GM21528 (cell line): ENCODE measurements around the gene PLEKHG4B.

Source experiments
- ATAC-seq: cut with Tn5 transposase; IDR thresholded peaks from one replicate; pipeline ENCODE4 v1.9.1; 2021; ENCODE audit warnings: mild to moderate bottlenecking, moderate library complexity; ENCODE audit not compliant: unreplicated experiment, low FRiP score

Gene PLEKHG4B

DNA sequence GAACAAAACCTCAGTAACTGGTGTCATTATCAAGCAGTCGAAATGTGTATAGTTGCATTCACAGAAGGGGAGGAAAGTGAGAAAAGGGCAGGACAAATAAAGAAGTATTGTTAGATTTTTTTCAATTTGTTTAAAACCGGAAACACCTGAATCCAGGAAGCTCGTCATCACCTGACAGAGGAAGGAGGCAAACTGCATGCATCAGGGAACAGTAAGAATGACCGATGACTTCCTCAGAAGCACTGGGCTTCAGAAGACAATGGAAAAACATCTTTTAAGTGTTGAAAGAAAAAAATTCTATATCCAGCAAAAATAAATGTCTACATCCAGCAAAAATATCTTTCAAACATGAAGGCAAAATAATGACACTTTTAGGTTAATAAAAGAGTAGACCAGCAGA, 29.5 kb downstream of the PLEKHG4B start:
- no peak for ATAC-seq

DNA sequence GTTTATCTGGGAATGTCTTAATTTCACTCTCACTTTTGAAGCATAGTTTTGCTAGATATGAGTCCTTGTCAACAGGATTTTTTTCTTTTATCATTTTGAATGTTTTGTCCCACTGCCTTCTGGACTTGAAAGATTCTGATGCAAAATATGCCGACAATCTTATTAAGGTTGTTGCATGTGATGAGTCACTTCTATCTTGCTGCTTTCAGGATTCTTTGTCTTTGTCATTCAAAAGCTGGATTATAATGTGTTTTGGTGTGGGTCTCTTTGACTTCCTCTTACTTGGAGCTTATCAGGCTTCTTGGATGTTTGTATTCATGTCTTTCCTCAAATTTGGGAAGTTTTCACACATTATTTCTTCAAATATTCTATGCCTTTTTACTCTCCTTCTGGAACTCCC, 33.8 kb downstream of the PLEKHG4B start:
- no peak for ATAC-seq

DNA sequence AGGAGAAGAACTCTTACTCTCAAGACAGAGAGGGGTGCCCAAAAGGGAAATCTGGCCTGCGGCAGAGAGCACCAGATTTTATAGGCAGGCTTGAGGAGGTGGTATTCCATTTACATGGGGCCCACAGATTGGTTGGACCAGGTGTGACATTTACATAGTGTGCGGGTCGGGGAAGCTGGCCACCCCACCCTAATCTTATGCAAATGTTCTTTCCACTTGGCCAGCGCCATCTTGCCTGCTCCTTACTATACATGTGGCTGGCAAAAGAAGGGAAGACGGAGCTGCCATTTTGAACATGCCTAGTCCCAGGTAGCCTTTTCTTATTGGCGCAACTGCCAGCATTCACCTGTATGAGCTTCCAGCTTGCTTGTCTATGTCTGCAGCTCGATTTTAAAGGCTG, 34.8 kb downstream of the PLEKHG4B start:
- ATAC-seq: no peak

DNA sequence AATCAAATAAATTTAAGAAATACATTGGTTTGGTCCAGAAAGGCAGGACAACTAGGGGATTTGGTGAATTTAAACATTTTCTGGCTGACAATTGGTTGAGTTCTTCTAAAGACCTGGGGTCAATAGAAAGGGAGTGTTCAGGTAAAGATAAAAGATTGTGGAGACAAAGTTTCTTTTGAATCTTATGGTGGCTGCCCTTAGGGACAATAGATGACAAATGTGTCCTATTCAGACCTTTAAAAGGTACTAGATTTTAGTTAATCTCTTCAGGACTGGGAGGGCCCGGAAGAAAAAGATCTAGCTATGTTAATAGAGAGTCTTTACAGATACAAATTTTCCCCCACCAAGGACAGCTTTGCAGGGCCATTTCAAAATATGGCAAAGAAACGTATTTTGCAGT, 35.9 kb downstream of the PLEKHG4B start:
- no peak for ATAC-seq

DNA sequence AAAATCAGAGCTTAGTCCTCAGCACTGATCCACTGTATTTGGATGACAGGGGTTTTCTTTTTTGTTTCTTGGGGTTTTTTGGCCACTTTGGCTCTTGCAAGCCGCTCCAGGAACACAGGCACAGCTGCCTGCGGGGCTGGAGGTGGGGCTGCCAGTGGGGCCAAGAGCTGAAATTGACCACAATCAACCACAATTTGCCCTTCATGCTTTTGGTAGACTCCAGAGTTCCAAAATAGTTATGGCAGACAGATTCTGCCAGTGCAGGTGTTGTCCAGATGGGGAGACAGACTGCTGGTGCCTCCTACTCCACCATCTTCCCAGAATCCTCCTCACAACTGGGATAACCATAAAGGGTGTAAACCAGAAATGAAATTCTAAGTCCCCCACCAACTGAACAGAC, 36.5 kb downstream of the PLEKHG4B start:
- no peak for ATAC-seq

DNA sequence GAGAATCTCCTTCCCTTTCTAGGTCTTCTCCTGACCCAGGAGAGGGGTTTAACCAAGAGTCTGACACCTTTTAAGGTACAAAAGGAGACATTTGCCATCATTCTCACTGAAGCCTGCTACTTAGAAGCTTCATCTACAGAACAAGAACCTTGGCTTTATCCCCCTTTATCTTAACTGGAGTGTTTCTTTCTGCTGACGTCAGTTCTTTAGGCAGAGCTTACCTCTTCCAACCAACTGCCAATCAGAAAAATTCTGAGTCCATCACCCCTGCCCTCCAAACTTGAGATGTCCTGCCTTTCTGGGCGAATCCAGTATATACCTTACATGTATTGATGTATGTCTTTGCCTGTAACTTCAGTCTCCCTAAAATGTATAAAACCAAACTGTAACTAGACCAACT, 37.2 kb downstream of the PLEKHG4B start:
- no peak for ATAC-seq

DNA sequence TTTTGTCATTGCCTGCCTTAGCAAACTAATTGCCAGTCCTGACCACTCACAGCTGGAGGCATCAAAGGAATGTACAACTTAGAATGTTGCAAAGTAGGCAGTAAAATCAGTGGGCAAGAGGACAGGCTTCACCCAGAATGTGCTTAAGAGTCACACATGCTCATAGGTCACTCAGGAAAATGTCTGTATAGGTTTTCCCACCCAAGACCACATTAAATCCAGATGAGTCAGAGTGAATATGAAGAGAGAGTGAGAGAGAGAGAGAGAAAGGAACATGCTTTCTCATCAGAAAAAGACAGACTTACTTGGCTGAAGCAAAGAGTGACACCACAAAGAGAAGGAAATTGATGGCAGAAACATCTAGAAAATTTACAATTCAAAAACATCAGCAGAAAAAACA, 37.9 kb downstream of the PLEKHG4B start:
- no peak for ATAC-seq

DNA sequence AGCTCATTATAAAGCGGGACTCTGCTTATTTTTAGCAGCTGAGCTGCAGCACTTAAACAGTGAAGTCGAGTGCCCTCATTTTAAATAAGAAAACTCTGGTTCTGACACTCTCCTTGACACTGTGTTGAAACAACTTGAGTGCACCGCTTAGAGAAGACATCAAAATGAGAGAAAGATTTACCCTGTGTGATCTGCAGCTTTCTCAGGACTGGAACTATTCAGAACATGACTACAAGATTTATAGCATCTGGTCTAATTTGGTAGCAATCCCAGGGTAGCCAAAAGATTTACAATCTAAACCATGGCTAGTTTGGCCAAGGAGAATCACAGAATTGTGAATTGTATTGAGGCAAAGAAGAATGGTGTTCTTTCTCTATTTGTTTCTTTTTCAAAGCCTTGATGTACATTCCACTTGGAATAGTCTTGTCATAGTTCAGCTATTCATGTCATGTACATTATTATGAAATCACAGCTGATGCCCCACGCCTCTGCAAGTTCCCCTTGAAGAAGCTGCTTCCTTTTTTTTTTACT, 38.7 kb downstream of the PLEKHG4B start:
- ATAC-seq: no peak

DNA sequence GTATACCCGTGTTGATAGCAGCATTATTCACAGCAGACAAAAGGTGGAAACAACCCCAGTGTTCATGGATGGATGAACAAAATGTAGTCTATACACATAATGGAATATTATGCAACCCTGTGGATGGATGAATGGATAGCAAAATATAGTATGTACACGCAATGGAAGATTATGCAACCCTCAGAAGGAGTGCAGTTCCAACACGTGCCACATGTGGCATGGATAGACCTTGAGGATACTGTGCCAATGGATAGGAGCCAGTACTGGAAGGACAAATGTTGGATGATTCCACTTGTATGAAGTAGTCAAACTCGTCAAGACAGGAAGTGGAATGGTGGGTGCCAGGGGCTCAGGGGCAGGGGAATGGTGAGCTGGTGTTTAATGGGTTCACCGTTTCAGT, 44.9 kb downstream of the PLEKHG4B start:
- no peak for ATAC-seq

DNA sequence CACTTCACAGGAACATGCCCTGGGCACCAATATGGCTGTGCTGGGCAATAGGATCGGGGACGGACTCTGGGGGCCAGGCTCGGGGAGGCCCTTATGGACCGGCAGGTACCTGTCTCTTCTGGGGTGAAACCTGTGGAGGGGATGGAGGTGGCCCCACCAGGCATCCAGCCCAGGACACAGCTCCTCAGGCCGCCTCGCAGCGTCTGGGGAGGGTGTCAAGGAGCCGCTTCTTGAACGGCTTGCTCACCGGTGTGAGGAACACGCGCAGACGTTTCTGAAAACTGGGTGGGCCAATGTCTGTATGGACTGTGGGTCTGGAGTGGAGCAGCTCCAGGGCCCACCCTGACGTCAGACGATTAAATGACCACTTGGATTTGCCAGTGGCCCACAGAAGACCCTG, 45.8 kb downstream of the PLEKHG4B start:
- no peak for ATAC-seq

DNA sequence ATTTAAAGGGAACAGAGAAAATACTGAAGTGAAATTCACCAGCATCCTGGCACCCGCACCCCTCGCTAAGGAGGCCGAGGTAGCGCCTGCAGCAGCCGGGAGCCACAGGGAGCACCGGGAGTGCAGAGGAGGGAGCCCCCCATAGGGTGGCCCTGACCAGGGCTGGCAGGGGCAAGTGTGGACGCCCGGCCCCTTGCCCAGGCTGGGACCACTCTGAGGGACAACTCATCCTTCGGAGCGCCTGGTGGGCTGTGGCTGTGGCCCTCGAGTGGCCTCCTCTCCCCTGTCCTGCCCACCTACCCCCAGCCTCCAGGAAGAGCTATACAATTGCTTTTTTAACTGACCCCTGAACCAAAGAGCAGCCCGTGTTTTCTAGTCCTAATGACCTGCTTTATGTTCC, 47.0 kb downstream of the PLEKHG4B start:
- ATAC-seq: no peak

DNA sequence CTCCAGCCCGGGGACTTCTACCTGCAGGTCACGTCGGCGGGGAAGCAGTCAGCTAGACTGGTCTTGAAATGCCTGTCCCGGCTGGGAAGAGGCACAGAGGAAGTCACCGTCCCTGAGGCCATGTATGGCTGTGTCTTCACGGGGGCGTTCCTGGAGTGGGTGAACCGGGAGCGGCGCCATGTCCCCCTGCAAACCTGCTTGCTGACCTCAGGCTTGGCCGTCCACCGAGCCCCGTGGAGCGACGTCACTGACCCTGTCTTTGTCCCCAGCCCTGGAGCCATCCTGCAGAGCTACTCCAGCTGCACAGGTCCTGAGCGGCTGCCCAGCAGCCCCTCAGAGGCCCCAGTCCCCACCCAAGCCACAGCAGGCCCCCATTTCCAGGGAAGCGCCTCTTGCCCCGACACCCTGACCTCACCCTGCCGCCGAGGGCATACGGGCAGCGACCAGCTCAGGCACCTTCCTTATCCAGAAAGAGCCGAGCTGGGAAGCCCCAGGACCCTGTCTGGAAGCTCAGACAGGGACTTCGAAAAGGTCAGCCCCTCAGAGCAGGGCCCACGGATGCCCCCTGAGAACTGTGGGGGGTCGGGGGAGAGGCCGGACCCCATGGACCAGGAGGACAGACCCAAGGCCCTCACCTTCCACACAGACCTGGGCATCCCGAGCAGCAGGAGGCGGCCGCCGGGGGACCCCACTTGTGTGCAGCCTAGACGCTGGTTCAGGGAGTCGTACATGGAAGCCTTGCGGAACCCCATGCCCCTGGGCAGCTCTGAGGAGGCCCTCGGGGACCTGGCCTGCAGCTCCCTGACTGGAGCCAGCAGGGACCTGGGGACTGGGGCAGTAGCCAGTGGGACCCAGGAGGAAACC, 47.8 kb downstream of the PLEKHG4B start:
- no peak for ATAC-seq

DNA sequence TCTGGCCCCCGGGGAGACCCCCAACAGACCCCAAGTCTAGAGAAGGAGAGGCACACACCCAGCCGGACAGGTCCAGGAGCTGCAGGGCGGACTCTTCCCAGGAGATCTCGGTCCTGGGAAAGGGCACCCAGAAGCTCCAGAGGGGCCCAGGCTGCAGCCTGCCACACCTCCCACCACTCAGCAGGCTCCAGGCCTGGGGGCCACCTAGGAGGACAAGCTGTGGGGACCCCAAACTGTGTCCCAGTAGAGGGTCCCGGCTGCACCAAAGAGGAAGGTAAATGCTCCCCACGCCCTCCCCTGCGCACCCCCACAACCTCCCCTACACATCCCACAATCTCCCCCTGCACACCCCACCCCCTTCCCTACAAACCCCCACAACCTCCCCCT, 48.5 kb downstream of the PLEKHG4B start:
- no peak for ATAC-seq

DNA sequence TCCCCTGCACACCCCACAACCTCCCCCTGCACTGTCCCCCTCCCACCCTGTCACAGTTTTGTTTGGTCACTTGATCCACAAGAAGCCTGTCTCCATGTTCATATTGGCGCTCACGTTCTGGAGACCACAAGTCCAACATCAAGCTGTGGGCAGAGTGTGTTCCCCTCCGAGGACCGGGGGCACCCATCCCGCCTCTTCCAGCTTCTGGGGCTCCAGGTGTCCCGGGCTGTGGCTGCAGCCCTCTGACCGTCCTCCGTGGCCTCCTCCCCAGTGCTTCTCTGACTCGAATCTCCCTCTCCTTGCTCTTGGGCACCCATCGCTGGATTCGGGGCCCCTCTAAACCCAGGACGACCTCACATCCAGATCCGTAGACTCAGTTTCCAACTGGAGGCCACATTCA, 49.2 kb downstream of the PLEKHG4B start:
- ATAC-seq: no peak

DNA sequence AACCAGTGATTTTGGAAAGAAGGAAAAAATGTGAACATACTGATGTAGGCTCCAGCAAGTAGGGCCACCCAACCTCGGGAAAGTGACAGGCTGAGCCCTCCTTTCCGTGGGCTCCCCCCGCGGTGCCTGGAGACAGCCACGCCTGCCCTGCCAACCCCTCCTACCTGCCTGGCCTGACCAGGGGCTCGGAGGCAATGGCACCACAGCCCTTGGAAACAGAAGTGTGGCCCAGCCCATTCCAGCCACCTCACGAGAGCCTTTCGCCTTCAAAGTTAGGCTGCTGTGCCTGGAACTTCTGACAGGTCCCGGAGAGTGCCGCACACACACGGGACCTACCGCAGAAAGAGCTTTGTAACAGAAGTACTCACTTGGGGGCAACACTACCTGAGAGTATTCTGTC, 49.8 kb downstream of the PLEKHG4B start:
- no peak for ATAC-seq

DNA sequence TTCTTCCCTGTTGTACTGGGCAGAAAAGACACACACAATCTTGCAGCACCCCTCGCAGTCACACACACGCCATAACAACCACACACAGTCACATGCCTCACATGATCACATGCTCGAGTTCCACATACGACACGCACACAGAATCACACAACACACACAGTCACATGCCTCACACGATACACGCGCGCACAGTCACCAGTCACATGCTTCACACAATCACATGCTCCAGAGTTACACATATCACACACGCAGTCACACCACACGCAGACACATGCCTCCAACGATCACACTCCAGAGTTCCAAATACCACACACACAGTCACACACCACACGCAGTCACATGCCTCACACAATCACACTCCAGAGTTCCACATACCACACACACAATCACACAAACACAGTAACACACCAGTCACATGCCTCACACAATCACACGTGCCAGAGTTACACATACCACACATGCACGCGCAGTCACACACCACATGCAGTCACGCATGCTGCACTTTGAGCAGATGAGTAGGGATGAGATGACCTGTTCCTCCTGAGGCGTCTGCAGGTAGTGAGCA, 50.4 kb downstream of the PLEKHG4B start:
- no peak for ATAC-seq

DNA sequence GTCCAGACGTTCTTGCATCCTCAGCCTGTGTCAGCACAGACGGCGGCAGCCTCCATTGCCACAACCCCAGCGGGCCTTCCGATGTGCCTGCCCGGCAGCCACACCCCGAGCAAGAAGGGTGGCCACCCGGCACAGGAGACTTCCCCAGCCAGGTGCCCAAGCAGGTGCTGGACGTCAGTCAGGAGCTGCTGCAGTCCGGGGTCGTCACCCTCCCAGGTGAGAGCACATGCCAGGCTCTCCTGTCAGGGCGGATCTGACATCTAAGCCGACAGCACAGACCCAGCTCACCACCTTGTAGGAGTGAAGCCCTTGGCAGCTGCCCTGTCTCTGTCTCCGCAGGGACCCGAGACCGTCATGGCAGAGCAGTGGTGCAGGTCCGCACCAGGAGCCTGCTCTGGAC, 51.1 kb downstream of the PLEKHG4B start:
- ATAC-seq: no peak

DNA sequence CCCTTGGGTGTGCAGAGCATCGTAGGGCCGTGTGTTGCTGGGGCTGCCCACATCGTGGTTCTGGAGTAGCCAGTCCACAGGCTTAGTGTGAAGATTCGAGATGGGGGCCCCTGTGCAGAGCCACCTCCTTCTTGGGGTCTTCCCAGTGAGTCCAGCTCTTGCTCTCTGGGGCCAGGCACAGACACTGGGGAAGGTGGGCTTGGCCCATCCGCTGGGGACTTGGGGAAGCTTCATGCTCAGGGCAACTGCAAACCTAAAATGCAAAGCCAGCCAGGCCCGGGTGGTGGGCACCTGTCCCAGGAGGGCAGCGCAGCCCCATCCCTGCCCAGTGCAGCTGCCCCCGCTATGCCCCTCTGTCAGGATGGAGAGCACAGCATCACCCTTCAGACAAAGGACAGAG, 53.0 kb downstream of the PLEKHG4B start:
- no peak for ATAC-seq

DNA sequence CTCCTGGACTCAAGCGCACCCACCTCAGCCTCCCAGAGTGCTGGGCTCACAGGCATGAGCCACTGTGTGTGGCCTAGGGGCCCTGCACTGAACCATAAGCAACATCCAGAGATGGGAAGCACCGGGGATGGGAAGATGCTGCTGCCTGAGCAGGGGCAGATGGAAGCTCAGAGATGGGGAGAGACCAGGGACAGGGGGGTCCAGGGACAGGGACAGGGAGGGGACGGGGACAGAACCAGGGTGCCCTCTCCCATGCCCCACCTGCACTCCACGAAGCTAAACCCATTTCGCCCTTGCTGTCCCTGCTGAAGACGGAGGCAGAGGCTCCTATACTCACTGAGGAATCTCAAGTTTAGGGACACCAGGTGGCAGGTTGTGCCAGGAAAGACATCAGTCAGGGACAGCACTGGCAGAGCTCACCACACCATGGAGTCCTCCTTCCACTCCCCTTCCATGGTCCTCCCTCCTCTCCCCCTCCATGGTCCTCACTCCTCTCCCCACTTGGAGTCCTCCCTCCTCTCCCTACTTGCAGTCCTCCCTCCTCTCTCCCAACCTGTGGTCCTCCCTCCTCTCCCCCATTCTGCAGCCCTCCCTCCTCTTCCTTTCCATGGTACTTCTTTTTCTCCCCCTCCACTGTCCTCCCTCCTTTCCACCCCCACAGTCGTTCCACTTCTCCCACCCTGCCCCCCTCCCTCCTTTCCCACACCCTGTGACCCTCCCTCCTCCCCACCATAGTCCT, 53.8 kb downstream of the PLEKHG4B start:
- no peak for ATAC-seq

DNA sequence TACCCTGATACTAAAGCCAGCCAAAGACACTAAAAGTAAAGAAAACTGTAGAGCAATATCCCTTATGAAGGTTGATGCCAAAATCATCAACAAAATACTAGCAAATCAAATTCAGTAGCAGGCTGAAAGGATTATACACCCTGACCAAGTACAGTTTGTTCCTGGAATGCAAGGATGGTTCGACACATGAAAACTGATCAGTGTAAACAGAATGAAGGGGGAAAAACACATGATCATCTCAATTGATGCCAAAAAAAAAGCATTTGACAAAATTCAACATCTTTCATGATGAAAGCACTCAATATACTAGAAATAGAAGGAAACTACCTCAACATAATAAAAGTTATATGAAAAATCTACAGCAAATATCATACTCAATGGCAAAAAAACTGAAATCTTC, 55.8 kb downstream of the PLEKHG4B start:
- ATAC-seq: no peak

DNA sequence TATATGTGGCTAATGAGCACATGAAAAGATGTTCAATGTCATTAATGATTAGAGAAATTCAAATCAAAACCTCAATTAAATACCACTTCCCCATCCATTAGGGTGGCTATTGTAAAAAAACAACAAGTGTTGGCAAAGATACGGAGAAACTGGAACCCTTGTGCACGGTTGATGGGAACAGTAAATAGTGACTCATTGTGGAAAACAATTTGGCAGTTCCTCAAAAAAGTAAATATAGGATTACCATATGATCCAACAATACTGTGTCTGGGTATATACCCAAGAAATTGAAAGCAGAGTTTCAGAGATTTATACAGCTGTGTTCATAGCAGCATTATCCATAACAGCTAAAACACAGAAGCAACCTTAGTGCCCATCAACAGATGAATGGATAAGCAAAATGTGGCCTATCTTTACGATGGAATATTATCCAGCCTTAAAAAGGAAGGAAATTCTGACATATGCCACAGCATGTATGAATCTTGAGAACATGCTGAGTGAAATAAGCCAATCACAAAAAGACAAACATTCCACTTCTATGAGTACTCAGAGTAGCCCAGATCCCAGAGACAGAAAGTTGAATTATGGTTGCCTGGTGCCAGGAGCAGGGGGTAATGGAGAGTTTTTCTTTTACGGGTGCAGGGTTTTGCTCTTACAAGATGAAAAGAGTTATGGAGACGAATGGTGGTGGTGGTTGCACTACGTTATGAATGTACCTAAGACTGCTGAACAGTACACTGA, 57.9 kb downstream of the PLEKHG4B start:
- ATAC-seq: no peak
